ENCODE results near the gene DSCAML1.

GRCh38 chr11:117444256-117444655 is 352.8 kb downstream of the DSCAML1 start:
- TF ChIP-seq SPI1 (IDR thresholded peaks at IDR 0.05; ENCODE audit: borderline replicate concordance, insufficient read depth, low read depth, low read length) = no peak
- no peak for TF ChIP-seq NFYB (IDR thresholded peaks at IDR 0.05; ENCODE audit: insufficient read depth, low read depth, low read length)
- TF ChIP-seq EZH2 (IDR thresholded peaks at IDR 0.05; ENCODE audit: borderline replicate concordance, control insufficient read depth, low read depth, low read length) = no peak
- TF ChIP-seq NRF1 (conservative IDR thresholded peaks at IDR 0.05; ENCODE audit: low read depth, low read length) = no peak
- TF ChIP-seq BHLHE40 (IDR thresholded peaks at IDR 0.05; ENCODE audit: borderline replicate concordance in 1 of 2, low read depth in 2 of 2, low read length in 1 of 2) = no peak
- TF ChIP-seq MXI1 (IDR thresholded peaks at IDR 0.05; ENCODE audit: low read depth, low read length) = no peak
- TF ChIP-seq ZNF274 (IDR thresholded peaks at IDR 0.05; ENCODE audit: insufficient read depth, insufficient read length) = no peak
- TF ChIP-seq ZZZ3 (IDR thresholded peaks at IDR 0.05; ENCODE audit: control insufficient read depth, insufficient read length, low read depth) = no peak
- TF ChIP-seq TAF1 (IDR thresholded peaks at IDR 0.05; ENCODE audit: borderline replicate concordance, low read depth, low read length) = no peak
- no peak for TF ChIP-seq USF2 (IDR thresholded peaks at IDR 0.05; ENCODE audit: borderline replicate concordance, low read depth, low read length)
- TF ChIP-seq MEF2A (IDR thresholded peaks at IDR 0.05; ENCODE audit: insufficient read depth, low read depth, low read length) = no peak
- TF ChIP-seq CTCF (IDR thresholded peaks at IDR 0.05 in 2 of 3, conservative IDR thresholded peaks at IDR 0.05 in 1 of 3; ENCODE audit: control insufficient read depth in 2 of 3, extremely low read depth in 1 of 3, insufficient read depth in 1 of 3, low read depth in 3 of 3, low read length in 3 of 3) = no peak
- no peak for TF ChIP-seq HDAC2 (IDR thresholded peaks at IDR 0.05)
- TF ChIP-seq CEBPB (IDR thresholded peaks at IDR 0.05; ENCODE audit: borderline replicate concordance in 1 of 2, low read depth in 2 of 2, low read length in 2 of 2) = no peak

All from GM12878 (cell line).